NCI-H1417 (cell line): ENCODE measurements around the gene EYA4.

Experiments
- DNase-seq, 3 experiments: peaks; one replicate each; lab custom pipeline; 2025; lab: John Stamatoyannopoulos, UW

The EYA4 gene

GRCh38 chr6:133348846-133349245 is 107.7 kb downstream of the EYA4 start:
- DNase-seq, result no peak

- DNase-seq, result no peak
Measured at GRCh38 chr6:133350928-133351327, 109.8 kb downstream of the EYA4 start.

- DNase-seq, result no peak
Measured at GRCh38 chr6:133352046-133352445, 110.9 kb downstream of the EYA4 start.

- no peak for DNase-seq
Measured at GRCh38 chr6:133353061-133353460, 111.9 kb downstream of the EYA4 start.

GRCh38 chr6:133355922-133356321 is 114.8 kb downstream of the EYA4 start:
- DNase-seq, result no peak

- DNase-seq, result peak in 2 of 3 experiments; percentile 29 to 51
Measured at GRCh38 chr6:133358574-133359150, 117.5 kb downstream of the EYA4 start.

- DNase-seq, result no peak
Measured at GRCh38 chr6:133359256-133359655, 118.1 kb downstream of the EYA4 start.

- peak in 1 of 3 experiments; percentile 57 for DNase-seq
Measured at GRCh38 chr6:133359760-133360159, 118.6 kb downstream of the EYA4 start.

- DNase-seq, result peak in 1 of 3 experiments; percentile 25
Measured at GRCh38 chr6:133360194-133360593, 119.0 kb downstream of the EYA4 start.

- DNase-seq, result no peak
Measured at GRCh38 chr6:133362813-133363212, 121.7 kb downstream of the EYA4 start.

- DNase-seq, result peak; percentile 25 to 86 (median 56)
Measured at GRCh38 chr6:133368664-133369063, 127.5 kb downstream of the EYA4 start.

- DNase-seq, result peak in 1 of 3 experiments; percentile 44
Measured at GRCh38 chr6:133369773-133370272, 128.7 kb downstream of the EYA4 start.

GRCh38 chr6:133376743-133377142 is 135.6 kb downstream of the EYA4 start:
- DNase-seq, result peak in 1 of 3 experiments; percentile 18

GRCh38 chr6:133377219-133377618 is 136.1 kb downstream of the EYA4 start:
- no peak for DNase-seq

- no peak for DNase-seq
Measured at GRCh38 chr6:133380047-133380446, 138.9 kb downstream of the EYA4 start.

- no peak for DNase-seq
Measured at GRCh38 chr6:133380723-133381122, 139.6 kb downstream of the EYA4 start.

GRCh38 chr6:133388731-133389130 is 147.6 kb downstream of the EYA4 start:
- DNase-seq, result no peak

GRCh38 chr6:133390168-133390567 is 149.0 kb downstream of the EYA4 start:
- DNase-seq, result no peak

GRCh38 chr6:133392015-133392414 is 150.9 kb downstream of the EYA4 start:
- peak in 2 of 3 experiments; percentile 12 to 55 for DNase-seq

GRCh38 chr6:133392641-133393040 is 151.5 kb downstream of the EYA4 start:
- no peak for DNase-seq

- no peak for DNase-seq
Measured at GRCh38 chr6:133393891-133394290, 152.7 kb downstream of the EYA4 start.

GRCh38 chr6:133394630-133395029 is 153.5 kb downstream of the EYA4 start:
- no peak for DNase-seq

GRCh38 chr6:133396233-133396983 is 155.3 kb downstream of the EYA4 start:
- peak in 1 of 3 experiments; percentile 28 for DNase-seq
